GM08714 (cell line): Measurements from ENCODE around the gene UBR7.
A peak's percentile ranks its signal among the peaks of the same experiment; 100 is the strongest.
"Not testable (repeated sequence)": the region's sequence is repeated elsewhere in the genome, so short reads cannot be mapped to it uniquely, and the experiment has no call there.

Experiments used
- H3K4me3 ChIP-seq: fragments of 200-500 bp; sonication (Bioruptor generic); 2 replicates; pipeline ENCODE4 v1.5.1; 2014; ENCODE audit warnings: mild to moderate bottlenecking, low read length, inconsistent platforms
- ZNF274 ChIP-seq: IDR thresholded peaks from 2 replicates; pipeline ENCODE4 v1.6.1; 2012; ENCODE audit warnings: mild to moderate bottlenecking, low read depth, low read length

The UBR7 gene

GRCh38 chr14:93219103-93219726, 12.2 kb downstream of the UBR7 start:
- TF ChIP-seq ZNF274: no peak
- H3K4me3 ChIP-seq: no peak overlapping the region

GRCh38 chr14:93220509-93220908, 13.5 kb downstream of the UBR7 start:
- no peak for TF ChIP-seq ZNF274
- no peak overlapping the region for H3K4me3 ChIP-seq

GRCh38 chr14:93223565-93223964, 16.5 kb downstream of the UBR7 start:
- no peak for TF ChIP-seq ZNF274
- H3K4me3 ChIP-seq: no peak overlapping the region

GRCh38 chr14:93228550-93228949, 21.5 kb downstream of the UBR7 start:
- H3K4me3 ChIP-seq: no peak overlapping the region
- TF ChIP-seq ZNF274: no peak

GRCh38 chr14:93230539-93230938, 23.5 kb downstream of the UBR7 start:
- no peak overlapping the region for H3K4me3 ChIP-seq
- no peak for TF ChIP-seq ZNF274

- peak overlapping the region; percentile 43; the same call in 1 of the 2 replicates for H3K4me3 ChIP-seq
Measured at GRCh38 chr14:93231129-93231979, 24.3 kb downstream of the UBR7 start.

GRCh38 chr14:93232159-93232558, 25.1 kb downstream of the UBR7 start:
- H3K4me3 ChIP-seq: no peak overlapping the region; the same call in 1 of the 2 replicates
- TF ChIP-seq ZNF274: no peak

More at GRCh38 chr14:93231129-93231979, 24.3 kb downstream of the UBR7 start:
- TF ChIP-seq ZNF274: no peak

- not testable (repeated sequence) for H3K4me3 ChIP-seq
Measured at GRCh38 chr14:93233078-93233477, 26.0 kb downstream of the UBR7 start.

GRCh38 chr14:93234798-93235197, 27.7 kb downstream of the UBR7 start:
- H3K4me3 ChIP-seq: no peak overlapping the region
- no peak for TF ChIP-seq ZNF274

- no peak for TF ChIP-seq ZNF274
- H3K4me3 ChIP-seq: no peak overlapping the region
Measured at GRCh38 chr14:93239869-93240677, 33.0 kb downstream of the UBR7 start.

- no peak for TF ChIP-seq ZNF274
- H3K4me3 ChIP-seq: no peak overlapping the region
Measured at GRCh38 chr14:93240678-93241000, 33.6 kb downstream of the UBR7 start.

GRCh38 chr14:93245764-93246420, 38.8 kb downstream of the UBR7 start:
- no peak for TF ChIP-seq ZNF274
- no peak overlapping the region for H3K4me3 ChIP-seq

- no peak overlapping the region for H3K4me3 ChIP-seq
- TF ChIP-seq ZNF274: no peak
Measured at GRCh38 chr14:93246534-93246933, 39.5 kb downstream of the UBR7 start.
